ENCODE results near the gene SMARCA2. TPM values are rescaled to one million over a fixed set of nuclear protein-coding genes. Genes with fewer than 3 reads are reported as not detected.

SMARCA2 gene
- total RNA-seq, 2 experiments from 2014 or later = 91.3 to 94.0 TPM

GRCh38 chr9:1989500-1989899, 25.6 kb upstream of the SMARCA2 start:
- ATAC-seq = no peak
- POLR2A ChIA-PET = no interaction called here
- DNase-seq = no peak
- Mint-ChIP-seq H3K27me3 (peaks cover 6% of the 10 kb centered on the region), H3K9me3 (ENCODE audit: low read depth) (no peaks in the 10 kb centered on the region), H3K4me1 (no peaks in the 10 kb centered on the region), H3K4me3 (no peak overlapping the region), H3K36me3 (ENCODE audit: low read depth) (no peaks in the 10 kb centered on the region), H3K27ac (no peak overlapping the region)
- intact Hi-C loops (cut with DNase I, micrococcal nuclease) = no loop called here
- CTCF ChIA-PET = interaction anchor here (0.9 kb wide), 1 partner anchor 38 kb away, joined by 3 read pairs; no protein-coding TSS in a partner anchor

- DNase-seq (no peak), ATAC-seq (no peak)
- Mint-ChIP-seq H3K4me1 (no peaks in the 10 kb centered on the region), H3K4me3 (no peak overlapping the region), H3K36me3 (ENCODE audit: low read depth) (no peaks in the 10 kb centered on the region), H3K27ac (no peak overlapping the region), H3K9me3 (ENCODE audit: low read depth) (no peaks in the 10 kb centered on the region), H3K27me3 (no peaks in the 10 kb centered on the region)
- intact Hi-C loops (cut with DNase I, micrococcal nuclease) = no loop called here
- ChIA-PET POLR2A (no interaction called here), CTCF (interaction anchor here (0.7 kb wide), 1 partner anchor 18 kb away, joined by 3 read pairs; no protein-coding TSS in a partner anchor)
These were observed 21.0 kb upstream of the SMARCA2 start for GRCh38 chr9:1994180-1994579.

- intact Hi-C loops (cut with DNase I, micrococcal nuclease) = no loop called here
- Mint-ChIP-seq H3K4me3 (no peak overlapping the region), H3K9me3 (ENCODE audit: low read depth) (no peaks in the 10 kb centered on the region), H3K4me1 (no peaks in the 10 kb centered on the region), H3K27ac (no peak overlapping the region), H3K36me3 (ENCODE audit: low read depth) (no peaks in the 10 kb centered on the region), H3K27me3 (no peaks in the 10 kb centered on the region)
- DNase-seq = no peak
- CTCF ChIA-PET = interaction anchor here (0.6 kb wide), 1 partner anchor 75 kb away, joined by 4 read pairs; no protein-coding TSS in a partner anchor
- no peak for ATAC-seq
- POLR2A ChIA-PET = no interaction called here
These were observed 20.1 kb upstream of the SMARCA2 start for GRCh38 chr9:1995084-1995483.

GRCh38 chr9:1996156-1996555, 19.0 kb upstream of the SMARCA2 start:
- ChIA-PET POLR2A (no interaction called here), CTCF (no interaction called here)
- intact Hi-C loops (cut with DNase I, micrococcal nuclease) = no loop called here
- ATAC-seq = no peak
- Mint-ChIP-seq H3K4me1 (no peaks in the 10 kb centered on the region), H3K9me3 (ENCODE audit: low read depth) (no peaks in the 10 kb centered on the region), H3K36me3 (ENCODE audit: low read depth) (no peaks in the 10 kb centered on the region), H3K27me3 (no peaks in the 10 kb centered on the region), H3K4me3 (no peak overlapping the region), H3K27ac (no peak overlapping the region)
- DNase-seq = no peak

- no peak overlapping the region for H3K4me3 Mint-ChIP-seq
- ChIA-PET CTCF (interaction anchor here (0.6 to 1.5 kb wide), 7 partner anchors 13 to 90 kb away, joined by 3 to 4 read pairs (median 3); no protein-coding TSS in a partner anchor), POLR2A (no interaction called here)
- H3K36me3 Mint-ChIP-seq (ENCODE audit: low read depth) = no peaks in the 10 kb centered on the region
- intact Hi-C loops (cut with DNase I, micrococcal nuclease) = no loop called here
- H3K27me3 Mint-ChIP-seq = no peaks in the 10 kb centered on the region
- no peaks in the 10 kb centered on the region for H3K9me3 Mint-ChIP-seq (ENCODE audit: low read depth)
- H3K27ac Mint-ChIP-seq = no peak overlapping the region
- DNase-seq (no peak), ATAC-seq (no peak)
- no peaks in the 10 kb centered on the region for H3K4me1 Mint-ChIP-seq
These were observed 17.5 kb upstream of the SMARCA2 start for GRCh38 chr9:1997646-1998045.

- intact Hi-C loops (cut with DNase I, micrococcal nuclease) = no loop called here
- Mint-ChIP-seq H3K36me3 (ENCODE audit: low read depth) (no peaks in the 10 kb centered on the region), H3K27ac (no peak overlapping the region), H3K9me3 (ENCODE audit: low read depth) (no peaks in the 10 kb centered on the region), H3K4me1 (no peaks in the 10 kb centered on the region), H3K27me3 (no peaks in the 10 kb centered on the region), H3K4me3 (no peak overlapping the region)
- POLR2A ChIA-PET = no interaction called here
- DNase-seq = no peak
- CTCF ChIA-PET = interaction anchor here (0.6 to 1.5 kb wide), 8 partner anchors 13 to 1009 kb away, joined by 3 to 4 read pairs (median 3); no protein-coding TSS in a partner anchor
- ATAC-seq = no peak
These were observed 17.0 kb upstream of the SMARCA2 start for GRCh38 chr9:1998111-1998510.

- Mint-ChIP-seq H3K4me3 (no peak overlapping the region), H3K27me3 (no peaks in the 10 kb centered on the region), H3K27ac (no peak overlapping the region), H3K9me3 (ENCODE audit: low read depth) (no peaks in the 10 kb centered on the region), H3K4me1 (peaks cover 9% of the 10 kb centered on the region), H3K36me3 (ENCODE audit: low read depth) (no peaks in the 10 kb centered on the region)
- CTCF ChIA-PET = interaction anchor here (0.9 kb wide), 1 partner anchor 10 kb away, joined by 3 read pairs; no protein-coding TSS in a partner anchor
- DNase-seq (no peak), ATAC-seq (no peak)
- intact Hi-C loops (cut with DNase I, micrococcal nuclease) = no loop called here
- POLR2A ChIA-PET = no interaction called here
These were observed 14.8 kb upstream of the SMARCA2 start for GRCh38 chr9:2000314-2000713.

GRCh38 chr9:2008372-2008771, 6.8 kb upstream of the SMARCA2 start:
- intact Hi-C loops (cut with DNase I, micrococcal nuclease) = no loop called here
- no peak for ATAC-seq
- no peaks in the 10 kb centered on the region for H3K9me3 Mint-ChIP-seq (ENCODE audit: low read depth)
- no peak for DNase-seq
- H3K27ac Mint-ChIP-seq = no peak overlapping the region
- POLR2A ChIA-PET = no interaction called here
- H3K4me1 Mint-ChIP-seq = peaks cover 31% of the 10 kb centered on the region
- no peak overlapping the region for H3K4me3 Mint-ChIP-seq
- H3K27me3 Mint-ChIP-seq = no peaks in the 10 kb centered on the region
- no peaks in the 10 kb centered on the region for H3K36me3 Mint-ChIP-seq (ENCODE audit: low read depth)
- CTCF ChIA-PET = no interaction called here

GRCh38 chr9:2012347-2012746, 2.8 kb upstream of the SMARCA2 start:
- ATAC-seq = peak; percentile 4
- Mint-ChIP-seq H3K27ac (peak overlapping the region; percentile 55), H3K4me3 (no peak overlapping the region), H3K27me3 (no peaks in the 10 kb centered on the region), H3K4me1 (peaks cover 29% of the 10 kb centered on the region), H3K9me3 (ENCODE audit: low read depth) (no peaks in the 10 kb centered on the region), H3K36me3 (ENCODE audit: low read depth) (no peaks in the 10 kb centered on the region)
- intact Hi-C loops (cut with DNase I, micrococcal nuclease) = loop anchor here (1.0 to 10.0 kb wide), 4 partner anchors 43 to 1738 kb away; no protein-coding TSS in a partner anchor
- peak; percentile 46 for DNase-seq
- ChIA-PET CTCF (interaction anchor here (0.8 to 1.2 kb wide), 3 partner anchors 18 to 71 kb away, joined by 3 read pairs; no protein-coding TSS in a partner anchor), POLR2A (interaction anchor here (0.7 kb wide), 1 partner anchor 137 kb away, joined by 5 read pairs; no protein-coding TSS in a partner anchor)

GRCh38 chr9:2013743-2014475, 1.2 kb upstream of the SMARCA2 start:
- Mint-ChIP-seq H3K4me1 (peaks cover 37% of the 10 kb centered on the region), H3K27me3 (no peaks in the 10 kb centered on the region), H3K9me3 (ENCODE audit: low read depth) (no peaks in the 10 kb centered on the region), H3K36me3 (ENCODE audit: low read depth) (no peaks in the 10 kb centered on the region), H3K27ac (no peak overlapping the region), H3K4me3 (peak overlapping the region; percentile 92)
- no peak for ATAC-seq
- ChIA-PET POLR2A (interaction anchor here (1.1 kb wide), 1 partner anchor 24 kb away, joined by 3 read pairs; no protein-coding TSS in a partner anchor), CTCF (interaction anchor here (0.6 to 0.8 kb wide), 4 partner anchors 55 to 97 kb away, joined by 3 read pairs; no protein-coding TSS in a partner anchor)
- DNase-seq = no peak
- intact Hi-C loops (cut with DNase I, micrococcal nuclease) = loop anchor here in 1 of 2 experiments (2.0 to 10.0 kb wide), 2 partner anchors 145 to 1739 kb away; no protein-coding TSS in a partner anchor

- ATAC-seq (peak; percentile 1), DNase-seq (peak; percentile 73)
- H3K27ac Mint-ChIP-seq = peak overlapping the region; percentile 99
- ChIA-PET CTCF (interaction anchor here (0.6 to 1.2 kb wide), 4 partner anchors 8 to 283 kb away, joined by 3 to 4 read pairs (median 3); no protein-coding TSS in a partner anchor), POLR2A (interaction anchor here (0.6 to 1.8 kb wide), 4 partner anchors 39 to 140 kb away, joined by 3 to 9 read pairs (median 5); no protein-coding TSS in a partner anchor)
- H3K4me3 Mint-ChIP-seq = peak overlapping the region; percentile 92
- H3K36me3 Mint-ChIP-seq (ENCODE audit: low read depth) = no peaks in the 10 kb centered on the region
- peaks cover 53% of the 10 kb centered on the region for H3K4me1 Mint-ChIP-seq
- intact Hi-C loops (cut with DNase I, micrococcal nuclease) = loop anchor here (1.0 to 10.0 kb wide), 9 partner anchors 40 to 1743 kb away; partner anchors contain the start of genes PUM3 (in 1 of the 2) and VLDLR (in 1 of the 2)
- H3K9me3 Mint-ChIP-seq (ENCODE audit: low read depth) = no peaks in the 10 kb centered on the region
- no peaks in the 10 kb centered on the region for H3K27me3 Mint-ChIP-seq
These were observed 647 bp downstream of the SMARCA2 start for GRCh38 chr9:2015581-2016407.

Measured in activated CD4-positive, alpha-beta T cell treated with anti-CD3 and anti-CD28 coated beads for 36 hours (primary cell).